K562 (cell line): ENCODE results near the gene LYPLA2. TPM values are rescaled to one million over a fixed set of nuclear protein-coding genes. Genes with fewer than 3 reads are reported as not detected.

Experiments used
- CBX3 ChIP-seq, 2 experiments: IDR thresholded peaks; 1 replicate in 1 of 2; 2 replicates in 1 of 2; pipeline ENCODE4 v1.6.1; 2012; ENCODE audit warnings: inconsistent platforms in 2 of 2, low read length in 2 of 2, borderline replicate concordance in 1 of 2, control low read depth in 1 of 2
- CC2D1A ChIP-seq: fragments of 450-650 bp; IDR thresholded peaks from 2 replicates; pipeline ENCODE4 v1.6.1; 2017; ENCODE audit warnings: mild to moderate bottlenecking
- CXXC5 ChIP-seq: fragments of 250-450 bp; sonication (Bioruptor Pico); IDR thresholded peaks from 2 replicates; pipeline ENCODE4 v1.8.0; 2022; ENCODE audit warnings: inconsistent platforms, mild to moderate bottlenecking, moderate library complexity
- DACH1 ChIP-seq: fragments of 450-650 bp; IDR thresholded peaks from 2 replicates; pipeline ENCODE4 v1.6.1; 2018; ENCODE audit not compliant: partially characterized antibody
- ELF1 ChIP-seq: fragments of 200-800 bp; sonication (Bioruptor generic); IDR thresholded peaks from 2 replicates; pipeline ENCODE4 v1.6.1; 2016; ENCODE audit warnings: missing genetic modification characterization, missing compliant biosample characterization
- HINFP ChIP-seq: fragments of 450-650 bp; conservative IDR thresholded peaks from 2 replicates; pipeline ENCODE4 v1.6.1; 2016; ENCODE audit warnings: missing genetic modification characterization, low read depth, mild to moderate bottlenecking, control low read depth, missing compliant biosample characterization
- HOXB6 ChIP-seq: fragments of 250-450 bp; sonication (Bioruptor Pico); IDR thresholded peaks from 2 replicates; pipeline ENCODE4 v1.5.1; 2022; ENCODE audit warnings: mild to moderate bottlenecking, borderline replicate concordance
- JUNB ChIP-seq: fragments of 450-650 bp; formaldehyde crosslinking; conservative IDR thresholded peaks from 2 replicates; pipeline ENCODE4 v1.4.0; 2020; ENCODE audit warnings: mild to moderate bottlenecking
- NRF1 ChIP-seq, 2 experiments: fragments of 450-650 bp; IDR thresholded peaks in 1 of 2; conservative IDR thresholded peaks in 1 of 2; 2 replicates each; pipeline ENCODE4 v1.6.1; 2014; ENCODE audit warnings: mild to moderate bottlenecking in 2 of 2
- PRMT5 ChIP-seq: sonication (generic); formaldehyde crosslinking; IDR thresholded peaks from 2 replicates; pipeline ENCODE4 v1.5.0; 2020; ENCODE audit warnings: missing genetic modification reagents
- SAFB ChIP-seq: fragments of 200-400 bp; formaldehyde crosslinking; IDR thresholded peaks from 2 replicates; pipeline ENCODE4 v1.6.1; 2017; ENCODE audit warnings: low read depth, low read length, borderline replicate concordance
- SOX6 ChIP-seq: fragments of 450-650 bp; IDR thresholded peaks from 2 replicates; pipeline ENCODE4 v1.6.1; 2014; ENCODE audit warnings: mild to moderate bottlenecking
- SREBF1 ChIP-seq: fragments of 150-350 bp; IDR thresholded peaks from 2 replicates; pipeline ENCODE4 v1.6.1; 2014; ENCODE audit warnings: antibody characterized with exemption, low read depth, low read length, borderline replicate concordance
- TFAM ChIP-seq: fragments of 250-450 bp; sonication (Bioruptor Pico); conservative IDR thresholded peaks from 2 replicates; pipeline ENCODE4 v1.5.0; 2021; ENCODE audit warnings: mild to moderate bottlenecking, moderate library complexity
- TOE1 ChIP-seq, 2 experiments: fragments of 450-650 bp in 1 of 2; sonication (generic) in 1 of 2; formaldehyde crosslinking in 1 of 2; IDR thresholded peaks; 2 replicates each; pipeline versions ENCODE4 v1.7.1 to v1.8.0; 2016 to 2022; ENCODE audit warnings: borderline replicate concordance in 2 of 2, mild to moderate bottlenecking in 2 of 2, antibody characterized with exemption in 1 of 2, inconsistent platforms in 1 of 2, low read depth in 1 of 2, missing genetic modification reagents in 1 of 2, moderate library complexity in 1 of 2
- ZBTB17 ChIP-seq: fragments of 450-650 bp; formaldehyde crosslinking; IDR thresholded peaks from 2 replicates; pipeline ENCODE4 v1.4.0; 2020; ENCODE audit warnings: mild to moderate bottlenecking
- ZNF197 ChIP-seq: fragments of 200-800 bp; sonication (Bioruptor generic); IDR thresholded peaks from 2 replicates; pipeline ENCODE4 v1.6.1; 2016; ENCODE audit warnings: low read depth, missing genetic modification characterization, missing compliant biosample characterization
- ZNF239 ChIP-seq: fragments of 250-450 bp; sonication (Bioruptor Pico); IDR thresholded peaks from 2 replicates; pipeline ENCODE4 v1.4.0; 2020; ENCODE audit warnings: mild to moderate bottlenecking
- ZNF668 ChIP-seq: fragments of 250-450 bp; sonication (Bioruptor Pico); IDR thresholded peaks from 2 replicates; pipeline ENCODE4 v1.8.0; 2022; ENCODE audit warnings: mild to moderate bottlenecking, inconsistent platforms
- ZNF764 ChIP-seq: fragments of 250-450 bp; sonication (Bioruptor Pico); IDR thresholded peaks from 2 replicates; pipeline ENCODE4 v1.4.0; 2020; ENCODE audit warnings: low read depth, mild to moderate bottlenecking, moderate library complexity
- polyA plus RNA-seq, 8 experiments: library from polyadenylated mRNA; depleted of rRNA in 4 of 8; stranded (reverse) in 5 of 8; unstranded in 3 of 8; fragments of >200 nt; fragmentation: Nextera tagmentation in 2 of 8; fragmentation: Illumina TruSeq in 1 of 8; extraction: Ambion mirVana in 2 of 8; extraction: Trizol in 1 of 8; gene quantifications; 2 replicates each; pipeline versions ENCODE4 v1.2.1 to v1.2.3, GENCODE V29; 2011 to 2014; ENCODE audit warnings: inconsistent platforms in 1 of 8, missing spikeins in 1 of 8
- total RNA-seq, 7 experiments: library from RNA; depleted of rRNA in 6 of 7; stranded (reverse); fragments of >200 nt in 6 of 7; fragmentation: Illumina TruSeq in 2 of 7; extraction: Trizol in 2 of 7; gene quantifications; 2 replicates each; pipeline versions ENCODE4 v1.2.1 to v1.2.3, GENCODE V29; 2011 to 2021; ENCODE audit warnings: low replicate concordance in 1 of 7
- TF ChIP-seq, protein P1 (sequence below): fragments of 250-450 bp; sonication (Bioruptor Pico); IDR thresholded peaks from 2 replicates; pipeline ENCODE4 v1.8.0; 2021; ENCODE audit warnings: borderline replicate concordance, mild to moderate bottlenecking, moderate library complexity; ENCODE audit not compliant: poor library complexity, severe bottlenecking
- TF ChIP-seq, protein P2 (sequence below): fragments of 250-450 bp; sonication (Bioruptor Pico); IDR thresholded peaks from 2 replicates; pipeline ENCODE4 v1.9.0; 2021; ENCODE audit warnings: mild to moderate bottlenecking
- TF ChIP-seq, protein P3 (sequence below): sonication (generic); formaldehyde crosslinking; IDR thresholded peaks from 2 replicates; pipeline ENCODE4 v1.8.1; 2022; ENCODE audit warnings: missing genetic modification reagents

Gene LYPLA2
- total and polyA plus RNA-seq, 9 of the 15 experiments (the other 6 are each of a cell fraction or from before 2014, with no cell fraction given), result 3.9 to 128 (median 60.1) TPM

- TF ChIP-seq HINFP (tag) (no peak), SREBF1 (no peak), TOE1 (IDR thresholded peaks at IDR 0.05; ENCODE audit: borderline replicate concordance) (no peak; the same call in none of the 2 replicates), TOE1 (CRISPR knock-in tag; IDR thresholded peaks at IDR 0.05; ENCODE audit: borderline replicate concordance, low read depth) (0 out of 2 replicates have a peak, but pooled peaks have one; percentile 21), CBX3 (IDR thresholded peaks at IDR 0.05; ENCODE audit: borderline replicate concordance in 1 of 2, low read length in 2 of 2) (peak in 1 of 2 experiments; percentile 91; a peak in 2 of 3 replicates), CXXC5 (peak; percentile 99), ZNF197 (CRISPR knock-in tag) (0 out of 2 replicates have a peak, but pooled peaks have one; percentile 83), ZNF764 (CRISPR knock-in tag) (no peak), PRMT5 (CRISPR knock-in tag) (no peak), TFAM (CRISPR knock-in tag) (no peak), DACH1 (peak; percentile 47), HOXB6 (CRISPR knock-in tag) (no peak), ZNF668 (CRISPR knock-in tag) (no peak), ELF1 (tag) (peak; percentile 57; the same call in 1 of the 2 replicates), ZNF239 (CRISPR knock-in tag) (no peak), JUNB (no peak), SOX6 (peak; percentile 90), CC2D1A (peak; percentile 83; the same call in 1 of the 2 replicates), ZBTB17 (CRISPR knock-in tag) (peak; percentile 88), NRF1 (conservative IDR thresholded peaks at IDR 0.05 in 1 of 2, IDR thresholded peaks at IDR 0.05 in 1 of 2) (peak; percentile 92 to 93), SAFB (no peak)
- TF ChIP-seq, protein P1, sequence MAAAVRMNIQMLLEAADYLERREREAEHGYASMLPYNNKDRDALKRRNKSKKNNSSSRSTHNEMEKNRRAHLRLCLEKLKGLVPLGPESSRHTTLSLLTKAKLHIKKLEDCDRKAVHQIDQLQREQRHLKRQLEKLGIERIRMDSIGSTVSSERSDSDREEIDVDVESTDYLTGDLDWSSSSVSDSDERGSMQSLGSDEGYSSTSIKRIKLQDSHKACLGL (CRISPR knock-in tag), result peak; percentile 63
- TF ChIP-seq, protein P2, sequence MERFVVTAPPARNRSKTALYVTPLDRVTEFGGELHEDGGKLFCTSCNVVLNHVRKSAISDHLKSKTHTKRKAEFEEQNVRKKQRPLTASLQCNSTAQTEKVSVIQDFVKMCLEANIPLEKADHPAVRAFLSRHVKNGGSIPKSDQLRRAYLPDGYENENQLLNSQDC (CRISPR knock-in tag), result no peak; the same call in 1 of the 2 replicates
- TF ChIP-seq, protein P3, sequence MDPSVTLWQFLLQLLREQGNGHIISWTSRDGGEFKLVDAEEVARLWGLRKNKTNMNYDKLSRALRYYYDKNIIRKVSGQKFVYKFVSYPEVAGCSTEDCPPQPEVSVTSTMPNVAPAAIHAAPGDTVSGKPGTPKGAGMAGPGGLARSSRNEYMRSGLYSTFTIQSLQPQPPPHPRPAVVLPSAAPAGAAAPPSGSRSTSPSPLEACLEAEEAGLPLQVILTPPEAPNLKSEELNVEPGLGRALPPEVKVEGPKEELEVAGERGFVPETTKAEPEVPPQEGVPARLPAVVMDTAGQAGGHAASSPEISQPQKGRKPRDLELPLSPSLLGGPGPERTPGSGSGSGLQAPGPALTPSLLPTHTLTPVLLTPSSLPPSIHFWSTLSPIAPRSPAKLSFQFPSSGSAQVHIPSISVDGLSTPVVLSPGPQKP (CRISPR knock-in tag), result no peak
Observed at GRCh38 chr1:23777979-23778814, 12.7 kb upstream of the LYPLA2 start, which contains the start of gene PITHD1 (continued).
